ENCODE measurements around the gene NR1H4.

NR1H4 gene

DNA sequence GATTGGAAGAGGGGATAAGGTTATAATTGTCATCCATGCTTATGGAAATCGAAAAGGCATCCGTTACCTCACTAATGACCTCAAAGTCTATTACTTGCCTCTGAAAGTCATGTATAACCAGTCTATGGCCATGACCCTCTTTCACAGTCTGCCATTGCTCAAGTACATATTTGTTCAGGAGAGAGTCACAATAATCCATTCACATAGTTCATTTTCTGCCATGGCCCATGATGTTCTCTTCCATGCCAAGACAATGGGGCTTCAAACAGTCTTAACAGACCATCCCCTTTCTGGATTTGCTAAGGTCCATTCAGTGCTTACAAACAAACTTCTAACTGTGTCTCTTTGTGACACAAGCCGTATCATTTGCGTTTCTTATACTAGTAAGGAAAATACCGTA is 105.3 kb downstream of the NR1H4 start:
- H3K9ac ChIP-seq (ENCODE audit: low read length), result no peak overlapping the region
- H2BK5ac ChIP-seq (ENCODE audit: low read depth, low read length, poor library complexity, severe bottlenecking), result no peak overlapping the region
- no peak overlapping the region for H2BK15ac ChIP-seq (ENCODE audit: low read depth, poor library complexity, severe bottlenecking)
- peaks cover 18% of the 10 kb centered on the region for H3K79me1 ChIP-seq (replicated peaks; ENCODE audit: low read length, poor library complexity, severe bottlenecking)
- H3K36me3 ChIP-seq (ENCODE audit: control insufficient read depth in 1 of 2, insufficient read depth in 2 of 2, low read depth in 1 of 2, low read length in 2 of 2), result no peaks in the 10 kb centered on the region
- no peak overlapping the region for H4K91ac ChIP-seq (ENCODE audit: low read length)
- H2BK120ac ChIP-seq (ENCODE audit: low read depth, low read length), result no peak overlapping the region
- no peak overlapping the region for H3K27ac ChIP-seq (ENCODE audit: low read length, poor library complexity, severe bottlenecking)
- no peak overlapping the region for H3K4me3 ChIP-seq (ENCODE audit: insufficient read depth in 1 of 2, low read depth in 1 of 2, low read length in 2 of 2)
- H2AFZ ChIP-seq (ENCODE audit: low read depth, low read length), result no peak overlapping the region
- peaks cover 2% of the 10 kb centered on the region for H3K4me1 ChIP-seq (ENCODE audit: control insufficient read depth, insufficient read depth, low read depth, low read length)
- H4K8ac ChIP-seq (ENCODE audit: low read length), result no peak overlapping the region
- H3K27me3 ChIP-seq (ENCODE audit: control insufficient read depth in 1 of 2, insufficient read depth in 1 of 2, low read length in 2 of 2), result no peaks in the 10 kb centered on the region
- no peak overlapping the region for H2BK12ac ChIP-seq (ENCODE audit: low read length in 2 of 2)
- no peak overlapping the region for H3K23ac ChIP-seq (ENCODE audit: low read length in 2 of 2)
- peaks cover 15% of the 10 kb centered on the region for H3K9me3 ChIP-seq (ENCODE audit: control insufficient read depth, low read length)
- no peak overlapping the region for H3K4me2 ChIP-seq (ENCODE audit: low read length, poor library complexity, severe bottlenecking)
- no peak for DNase-seq
- H2AK5ac ChIP-seq (ENCODE audit: low read length, severe bottlenecking), result no peak overlapping the region
- no peak overlapping the region for H3K4ac ChIP-seq (ENCODE audit: low read depth in 1 of 2, low read length in 2 of 2)
- no peak overlapping the region for H3K14ac ChIP-seq (ENCODE audit: low read length in 2 of 2)
- 94% methylated on average over 5 of the region's 5 CpGs for WGBS
- H3K18ac ChIP-seq (ENCODE audit: low read depth in 1 of 2, low read length in 2 of 2), result no peak overlapping the region

DNA sequence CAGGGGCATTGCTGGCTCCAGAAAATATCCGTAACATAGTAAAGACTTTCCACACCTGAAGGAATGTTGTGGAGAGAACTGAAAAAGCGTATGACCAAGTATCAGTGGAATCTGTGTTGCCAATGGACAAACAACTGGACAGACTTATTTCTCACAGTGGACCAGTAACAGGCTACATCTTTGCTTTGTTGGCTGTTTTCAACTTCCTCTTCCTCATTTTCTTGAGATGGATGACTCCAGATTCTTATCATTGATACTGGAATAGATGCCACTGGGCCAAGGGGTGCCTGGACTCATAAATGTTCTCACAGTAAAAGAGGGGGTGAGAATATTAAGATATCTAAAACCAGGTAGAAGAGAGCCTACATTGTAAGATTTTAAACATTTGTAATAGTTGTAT is 106.2 kb downstream of the NR1H4 start:
- no peak overlapping the region for H2BK15ac ChIP-seq (ENCODE audit: low read depth, poor library complexity, severe bottlenecking)
- H2BK120ac ChIP-seq (ENCODE audit: low read depth, low read length), result no peak overlapping the region
- 100% methylated on average over 2 of the region's 2 CpGs for WGBS
- no peak overlapping the region for H4K8ac ChIP-seq (ENCODE audit: low read length)
- no peak overlapping the region for H4K91ac ChIP-seq (ENCODE audit: low read length)
- peaks cover 19% of the 10 kb centered on the region for H3K79me1 ChIP-seq (replicated peaks; ENCODE audit: low read length, poor library complexity, severe bottlenecking)
- H3K27ac ChIP-seq (ENCODE audit: low read length, poor library complexity, severe bottlenecking), result peak overlapping the region; percentile 52
- H3K4me2 ChIP-seq (ENCODE audit: low read length, poor library complexity, severe bottlenecking), result no peak overlapping the region
- H3K18ac ChIP-seq (ENCODE audit: low read depth in 1 of 2, low read length in 2 of 2), result no peak overlapping the region
- H3K4me3 ChIP-seq (ENCODE audit: insufficient read depth in 1 of 2, low read depth in 1 of 2, low read length in 2 of 2), result no peak overlapping the region
- no peaks in the 10 kb centered on the region for H3K27me3 ChIP-seq (ENCODE audit: control insufficient read depth in 1 of 2, insufficient read depth in 1 of 2, low read length in 2 of 2)
- no peak overlapping the region for H3K9ac ChIP-seq (ENCODE audit: low read length)
- peaks cover 15% of the 10 kb centered on the region for H3K9me3 ChIP-seq (ENCODE audit: control insufficient read depth, low read length)
- H3K4me1 ChIP-seq (ENCODE audit: control insufficient read depth, insufficient read depth, low read depth, low read length), result no peaks in the 10 kb centered on the region
- H3K36me3 ChIP-seq (ENCODE audit: control insufficient read depth in 1 of 2, insufficient read depth in 2 of 2, low read depth in 1 of 2, low read length in 2 of 2), result no peaks in the 10 kb centered on the region
- no peak overlapping the region for H2BK12ac ChIP-seq (ENCODE audit: low read length in 2 of 2)
- no peak overlapping the region for H3K14ac ChIP-seq (ENCODE audit: low read length in 2 of 2)
- no peak overlapping the region for H2AK5ac ChIP-seq (ENCODE audit: low read length, severe bottlenecking)
- H2AFZ ChIP-seq (ENCODE audit: low read depth, low read length), result no peak overlapping the region
- H2BK5ac ChIP-seq (ENCODE audit: low read depth, low read length, poor library complexity, severe bottlenecking), result no peak overlapping the region
- DNase-seq, result no peak
- no peak overlapping the region for H3K23ac ChIP-seq (ENCODE audit: low read length in 2 of 2)
- no peak overlapping the region for H3K4ac ChIP-seq (ENCODE audit: low read depth in 1 of 2, low read length in 2 of 2)

GRCh38 chr12:100584256-100584655 is 110.6 kb downstream of the NR1H4 start:
- H3K4me1 ChIP-seq (ENCODE audit: control insufficient read depth, insufficient read depth, low read depth, low read length), result no peaks in the 10 kb centered on the region
- H3K27ac ChIP-seq (ENCODE audit: low read length, poor library complexity, severe bottlenecking), result no peak overlapping the region
- peak; percentile 17 for DNase-seq
- H3K23ac ChIP-seq (ENCODE audit: low read length in 2 of 2), result no peak overlapping the region
- H3K18ac ChIP-seq (ENCODE audit: low read depth in 1 of 2, low read length in 2 of 2), result no peak overlapping the region
- peaks cover 28% of the 10 kb centered on the region for H3K79me1 ChIP-seq (replicated peaks; ENCODE audit: low read length, poor library complexity, severe bottlenecking)
- no peak overlapping the region for H3K4me3 ChIP-seq (ENCODE audit: insufficient read depth in 1 of 2, low read depth in 1 of 2, low read length in 2 of 2)
- H4K91ac ChIP-seq (ENCODE audit: low read length), result no peak overlapping the region
- H2AFZ ChIP-seq (ENCODE audit: low read depth, low read length), result no peak overlapping the region
- H3K14ac ChIP-seq (ENCODE audit: low read length in 2 of 2), result no peak overlapping the region
- no peak overlapping the region for H3K9ac ChIP-seq (ENCODE audit: low read length)
- no peak overlapping the region for H2BK5ac ChIP-seq (ENCODE audit: low read depth, low read length, poor library complexity, severe bottlenecking)
- H2BK120ac ChIP-seq (ENCODE audit: low read depth, low read length), result no peak overlapping the region
- H2BK12ac ChIP-seq (ENCODE audit: low read length in 2 of 2), result no peak overlapping the region
- no peaks in the 10 kb centered on the region for H3K36me3 ChIP-seq (ENCODE audit: control insufficient read depth in 1 of 2, insufficient read depth in 2 of 2, low read depth in 1 of 2, low read length in 2 of 2)
- no peak overlapping the region for H4K8ac ChIP-seq (ENCODE audit: low read length)
- H3K27me3 ChIP-seq (ENCODE audit: control insufficient read depth in 1 of 2, insufficient read depth in 1 of 2, low read length in 2 of 2), result no peaks in the 10 kb centered on the region
- WGBS, result 94% methylated on average over 3 of the region's 3 CpGs
- no peak overlapping the region for H2AK5ac ChIP-seq (ENCODE audit: low read length, severe bottlenecking)
- no peak overlapping the region for H3K4ac ChIP-seq (ENCODE audit: low read depth in 1 of 2, low read length in 2 of 2)
- no peak overlapping the region for H2BK15ac ChIP-seq (ENCODE audit: low read depth, poor library complexity, severe bottlenecking)
- no peak overlapping the region for H3K4me2 ChIP-seq (ENCODE audit: low read length, poor library complexity, severe bottlenecking)
- peaks cover 32% of the 10 kb centered on the region for H3K9me3 ChIP-seq (ENCODE audit: control insufficient read depth, low read length)

GRCh38 chr12:100591979-100592378 is 118.3 kb downstream of the NR1H4 start:
- no peak overlapping the region for H2BK12ac ChIP-seq (ENCODE audit: low read length in 2 of 2)
- no peak overlapping the region for H2BK5ac ChIP-seq (ENCODE audit: low read depth, low read length, poor library complexity, severe bottlenecking)
- H3K23ac ChIP-seq (ENCODE audit: low read length in 2 of 2), result no peak overlapping the region
- H3K9me3 ChIP-seq (ENCODE audit: control insufficient read depth, low read length), result peaks cover 10% of the 10 kb centered on the region
- no peak overlapping the region for H3K14ac ChIP-seq (ENCODE audit: low read length in 2 of 2)
- H3K4me1 ChIP-seq (ENCODE audit: control insufficient read depth, insufficient read depth, low read depth, low read length), result no peaks in the 10 kb centered on the region
- no peak overlapping the region for H4K91ac ChIP-seq (ENCODE audit: low read length)
- H3K79me1 ChIP-seq (replicated peaks; ENCODE audit: low read length, poor library complexity, severe bottlenecking), result peaks cover 11% of the 10 kb centered on the region
- WGBS, result 100% methylated on average over 1 of the region's 4 CpGs
- no peak overlapping the region for H2AK5ac ChIP-seq (ENCODE audit: low read length, severe bottlenecking)
- DNase-seq, result no peak
- no peaks in the 10 kb centered on the region for H3K27me3 ChIP-seq (ENCODE audit: control insufficient read depth in 1 of 2, insufficient read depth in 1 of 2, low read length in 2 of 2)
- H3K9ac ChIP-seq (ENCODE audit: low read length), result no peak overlapping the region
- no peak overlapping the region for H2BK120ac ChIP-seq (ENCODE audit: low read depth, low read length)
- H2AFZ ChIP-seq (ENCODE audit: low read depth, low read length), result no peak overlapping the region
- no peak overlapping the region for H3K4me2 ChIP-seq (ENCODE audit: low read length, poor library complexity, severe bottlenecking)
- H3K4me3 ChIP-seq (ENCODE audit: insufficient read depth in 1 of 2, low read depth in 1 of 2, low read length in 2 of 2), result no peak overlapping the region
- no peak overlapping the region for H3K4ac ChIP-seq (ENCODE audit: low read depth in 1 of 2, low read length in 2 of 2)
- no peak overlapping the region for H2BK15ac ChIP-seq (ENCODE audit: low read depth, poor library complexity, severe bottlenecking)
- no peak overlapping the region for H3K27ac ChIP-seq (ENCODE audit: low read length, poor library complexity, severe bottlenecking)
- no peak overlapping the region for H3K18ac ChIP-seq (ENCODE audit: low read depth in 1 of 2, low read length in 2 of 2)
- H3K36me3 ChIP-seq (ENCODE audit: control insufficient read depth in 1 of 2, insufficient read depth in 2 of 2, low read depth in 1 of 2, low read length in 2 of 2), result no peaks in the 10 kb centered on the region
- no peak overlapping the region for H4K8ac ChIP-seq (ENCODE audit: low read length)

Data from mesenchymal stem cell (in vitro differentiated cells and primary cell).